Cardiac fibroblast (primary cell): ENCODE data around the gene TNNC1.
A peak's percentile ranks its signal among the peaks of the same experiment; 100 is the strongest.

Experiments used
- DNase-seq, 2 donors: peaks; one replicate each; pipeline versions ENCODE4 v3.0.0 to v3.0.0-alpha.2; 2010; ENCODE audit warnings: low read depth in 2 of 2
- H3K4me3 ChIP-seq, 2 donors: replicated peaks in 1 of 2; 1 replicate in 1 of 2; 2 replicates in 1 of 2; pipeline ENCODE4 v1.5.1; 2011; ENCODE audit warnings: low read depth in 2 of 2, low read length in 2 of 2, mild to moderate bottlenecking in 2 of 2, moderate library complexity in 1 of 2
- CTCF ChIP-seq: IDR thresholded peaks from one replicate; pipeline ENCODE4 v1.5.1; 2011; ENCODE audit warnings: low read depth, mild to moderate bottlenecking, low read length, inconsistent platforms

Gene TNNC1

GRCh38 chr3:52489453-52489852, 35.6 kb upstream of the TNNC1 start:
- no peak for TF ChIP-seq CTCF
- H3K4me3 ChIP-seq = no peak overlapping the region
- DNase-seq = no peak

DNA sequence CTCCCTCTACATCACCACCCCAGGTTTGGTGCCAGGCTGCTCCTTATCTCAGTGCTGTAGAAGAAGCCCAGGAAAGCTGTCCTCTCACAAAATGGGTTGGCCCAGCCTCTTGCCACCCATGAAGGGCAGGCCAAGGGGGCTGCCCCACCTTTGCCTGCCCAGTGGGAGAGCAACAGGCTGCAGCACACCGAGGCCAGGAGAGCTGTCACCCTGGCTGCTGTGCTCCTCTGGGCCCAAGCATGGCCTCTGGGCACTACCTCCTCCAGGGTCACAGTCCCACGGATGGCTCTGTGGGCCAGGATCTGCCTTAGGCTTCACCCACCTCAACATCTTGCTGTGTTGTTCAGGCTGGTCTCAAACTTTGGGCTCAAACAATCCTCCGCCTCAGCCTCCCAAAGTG, 34.9 kb upstream of the TNNC1 start:
- no peak for TF ChIP-seq CTCF
- no peak overlapping the region for H3K4me3 ChIP-seq
- no peak for DNase-seq

DNA sequence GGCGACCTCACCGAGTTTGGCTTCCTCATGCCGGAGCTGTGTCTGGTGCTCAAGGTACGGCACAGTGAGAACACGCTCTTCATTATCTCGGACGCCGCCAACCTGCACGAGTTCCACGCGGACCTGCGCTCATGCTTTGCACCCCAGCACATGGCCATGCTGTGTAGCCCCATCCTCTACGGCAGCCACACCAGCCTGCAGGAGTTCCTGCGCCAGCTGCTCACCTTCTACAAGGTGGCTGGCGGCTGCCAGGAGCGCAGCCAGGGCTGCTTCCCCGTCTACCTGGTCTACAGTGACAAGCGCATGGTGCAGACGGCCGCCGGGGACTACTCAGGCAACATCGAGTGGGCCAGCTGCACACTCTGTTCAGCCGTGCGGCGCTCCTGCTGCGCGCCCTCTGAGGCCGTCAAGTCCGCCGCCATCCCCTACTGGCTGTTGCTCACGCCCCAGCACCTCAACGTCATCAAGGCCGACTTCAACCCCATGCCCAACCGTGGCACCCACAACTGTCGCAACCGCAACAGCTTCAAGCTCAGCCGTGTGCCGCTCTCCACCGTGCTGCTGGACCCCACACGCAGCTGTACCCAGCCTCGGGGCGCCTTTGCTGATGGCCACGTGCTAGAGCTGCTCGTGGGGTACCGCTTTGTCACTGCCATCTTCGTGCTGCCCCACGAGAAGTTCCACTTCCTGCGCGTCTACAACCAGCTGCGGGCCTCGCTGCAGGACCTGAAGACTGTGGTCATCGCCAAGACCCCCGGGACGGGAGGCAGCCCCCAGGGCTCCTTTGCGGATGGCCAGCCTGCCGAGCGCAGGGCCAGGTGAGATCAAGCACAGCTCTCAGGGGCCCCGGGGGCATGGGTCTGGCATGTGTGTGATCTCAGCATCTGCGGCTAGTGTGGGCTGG, 34.2 kb upstream of the TNNC1 start:
- no peak for TF ChIP-seq CTCF
- H3K4me3 ChIP-seq = no peak overlapping the region
- no peak for DNase-seq

- no peak for DNase-seq
- no peak overlapping the region for H3K4me3 ChIP-seq
Measured at GRCh38 chr3:52487050-52487787, 33.4 kb upstream of the TNNC1 start.

GRCh38 chr3:52484680-52485461, 31.0 kb upstream of the TNNC1 start:
- no peak overlapping the region for H3K4me3 ChIP-seq
- no peak for TF ChIP-seq CTCF
- no peak for DNase-seq

More at GRCh38 chr3:52487050-52487787, 33.4 kb upstream of the TNNC1 start:
- TF ChIP-seq CTCF = no peak

- no peak overlapping the region for H3K4me3 ChIP-seq
- TF ChIP-seq CTCF = no peak
- peak in 1 of 2 donors; percentile 64 for DNase-seq
Measured at GRCh38 chr3:52483577-52484381, 29.9 kb upstream of the TNNC1 start.
